SK-N-SH treated with all-trans-retinoic acid at 6 μM for 48 hours (cell line): Measurements from ENCODE around the gene OR4F17.
"Not testable (repeated sequence)": the region's sequence is repeated elsewhere in the genome, so short reads cannot be mapped to it uniquely, and the experiment has no call there.

Source experiments
- ATAC-seq: fragments of 200-7000 bp; cut with Tn5 transposase; 3 replicates; pipeline ENCODE4 v1.9.1; 2020; ENCODE audit warnings: mild to moderate bottlenecking, moderate library complexity

OR4F17 gene

GRCh38 chr19:106804-107203 lies at the start of gene OR4F17:
OR4F17 (plus strand) TSS chr19:107104; CDS start chr19:110679, 3,575 bp downstream.
- ATAC-seq = not testable (repeated sequence)

GRCh38 chr19:70793-71192 lies 36.1 kb upstream of the OR4F17 start:
- not testable (repeated sequence) for ATAC-seq

- ATAC-seq = not testable (repeated sequence)
Measured at GRCh38 chr19:82864-83263, 24.0 kb upstream of the OR4F17 start.

GRCh38 chr19:83626-84025 lies 23.3 kb upstream of the OR4F17 start:
- not testable (repeated sequence) for ATAC-seq

GRCh38 chr19:90678-91077 lies 16.2 kb upstream of the OR4F17 start:
- not testable (repeated sequence) for ATAC-seq

GRCh38 chr19:94794-95193 lies 12.1 kb upstream of the OR4F17 start:
- not testable (repeated sequence) for ATAC-seq

- ATAC-seq = not testable (repeated sequence)
Measured at GRCh38 chr19:97647-98046, 9.3 kb upstream of the OR4F17 start.

GRCh38 chr19:120443-121140 lies 13.7 kb downstream of the OR4F17 start:
- not testable (repeated sequence) for ATAC-seq
